GM12874 (cell line): ENCODE data around the gene DAPK1.

Experiments
- CTCF ChIP-seq: IDR thresholded peaks from 2 replicates; pipeline ENCODE4 v1.5.1; 2011; ENCODE audit warnings: low read depth, mild to moderate bottlenecking, control low read depth, low read length, moderate library complexity; ENCODE audit not compliant: insufficient read depth

The DAPK1 gene

GRCh38 chr9:87567001-87567400, 69.3 kb downstream of the DAPK1 start:
- TF ChIP-seq CTCF: no peak

- no peak for TF ChIP-seq CTCF
Measured at GRCh38 chr9:87567571-87567970, 69.9 kb downstream of the DAPK1 start.

GRCh38 chr9:87567983-87568382, 70.3 kb downstream of the DAPK1 start:
- no peak for TF ChIP-seq CTCF

GRCh38 chr9:87568401-87568800, 70.7 kb downstream of the DAPK1 start:
- TF ChIP-seq CTCF: no peak

GRCh38 chr9:87569008-87569509, 71.4 kb downstream of the DAPK1 start:
- TF ChIP-seq CTCF: no peak

- TF ChIP-seq CTCF: no peak
Measured at GRCh38 chr9:87569518-87569917, 71.9 kb downstream of the DAPK1 start.

GRCh38 chr9:87570000-87570908, 72.6 kb downstream of the DAPK1 start:
- TF ChIP-seq CTCF: no peak
